ENCODE measurements around the gene CSTPP1. TPM values are rescaled to one million over a fixed set of nuclear protein-coding genes. Genes with fewer than 3 reads are reported as not detected.

The CSTPP1 gene
- total RNA-seq, 4 donors from 2014 or later, result 19.1 to 27.0 (median 21.8) TPM

DNA sequence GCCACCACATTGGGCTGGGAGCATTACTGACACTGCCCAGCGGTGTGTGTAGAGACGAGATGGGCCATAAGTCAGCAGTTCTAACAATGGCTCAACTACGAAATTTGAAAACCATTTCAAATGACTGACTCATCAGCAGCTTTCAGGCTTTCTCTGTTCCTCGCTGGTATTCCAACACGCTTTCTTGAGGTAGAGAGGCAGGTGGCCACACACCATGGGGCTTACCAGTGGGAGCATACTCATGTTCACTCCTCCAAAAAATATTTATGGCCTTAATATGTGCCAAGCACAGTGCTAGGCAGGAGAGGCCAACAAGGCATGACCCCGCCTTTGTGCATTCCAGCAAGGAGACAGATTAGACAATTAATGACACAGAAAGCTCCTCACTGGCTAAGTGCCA, 219.8 kb downstream of the CSTPP1 start:
- no peak for ATAC-seq
- Histone ChIP-seq H3K36me3 (peaks cover 0 to 43% of the 10 kb centered on the region in 2 donors), H3K4me3 (no peak overlapping the region), H3K27me3 (no peaks in the 10 kb centered on the region), H3K9me3 (no peaks in the 10 kb centered on the region), H3K27ac (no peak overlapping the region), H3K4me1 (peaks cover 0 to 19% (median 9%) of the 10 kb centered on the region in 3 donors)
- TF ChIP-seq EP300 (IDR thresholded peaks at IDR 0.05) (no peak), POLR2A (IDR thresholded peaks at IDR 0.05) (no peak), POLR2AphosphoS5 (IDR thresholded peaks at IDR 0.05) (no peak)
- TF ChIP-seq, protein P1, sequence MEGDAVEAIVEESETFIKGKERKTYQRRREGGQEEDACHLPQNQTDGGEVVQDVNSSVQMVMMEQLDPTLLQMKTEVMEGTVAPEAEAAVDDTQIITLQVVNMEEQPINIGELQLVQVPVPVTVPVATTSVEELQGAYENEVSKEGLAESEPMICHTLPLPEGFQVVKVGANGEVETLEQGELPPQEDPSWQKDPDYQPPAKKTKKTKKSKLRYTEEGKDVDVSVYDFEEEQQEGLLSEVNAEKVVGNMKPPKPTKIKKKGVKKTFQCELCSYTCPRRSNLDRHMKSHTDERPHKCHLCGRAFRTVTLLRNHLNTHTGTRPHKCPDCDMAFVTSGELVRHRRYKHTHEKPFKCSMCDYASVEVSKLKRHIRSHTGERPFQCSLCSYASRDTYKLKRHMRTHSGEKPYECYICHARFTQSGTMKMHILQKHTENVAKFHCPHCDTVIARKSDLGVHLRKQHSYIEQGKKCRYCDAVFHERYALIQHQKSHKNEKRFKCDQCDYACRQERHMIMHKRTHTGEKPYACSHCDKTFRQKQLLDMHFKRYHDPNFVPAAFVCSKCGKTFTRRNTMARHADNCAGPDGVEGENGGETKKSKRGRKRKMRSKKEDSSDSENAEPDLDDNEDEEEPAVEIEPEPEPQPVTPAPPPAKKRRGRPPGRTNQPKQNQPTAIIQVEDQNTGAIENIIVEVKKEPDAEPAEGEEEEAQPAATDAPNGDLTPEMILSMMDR (IDR thresholded peaks at IDR 0.05), result no peak
- WGBS, 2 donors (ENCODE audit: low coverage in 1 of 2), result 95% methylated on average over 3 to 4 of the region's 6 CpGs

DNA sequence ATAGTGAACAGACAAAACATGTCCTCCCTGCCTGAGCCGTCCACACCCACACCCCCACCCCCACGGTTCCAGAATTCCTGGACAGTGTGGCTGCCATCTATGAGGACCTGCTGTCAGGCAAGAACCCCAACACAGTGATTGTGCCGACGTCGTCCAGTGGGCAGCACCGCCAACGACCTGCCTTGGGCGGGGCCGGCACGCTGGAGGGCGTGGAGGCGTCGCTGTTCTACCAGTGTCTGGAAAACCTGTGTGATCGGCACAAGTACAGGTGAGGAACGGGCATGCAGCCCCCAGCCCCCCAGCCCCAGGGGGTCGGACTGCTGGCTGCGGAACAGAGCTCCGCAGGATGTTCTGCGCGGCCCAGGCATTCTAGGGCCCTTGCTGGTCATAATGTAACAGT, 220.4 kb downstream of the CSTPP1 start:
- TF ChIP-seq POLR2AphosphoS5 (IDR thresholded peaks at IDR 0.05), result no peak
- TF ChIP-seq, protein P1 (IDR thresholded peaks at IDR 0.05), result no peak
- TF ChIP-seq EP300 (IDR thresholded peaks at IDR 0.05), result no peak
- no peak for TF ChIP-seq POLR2A (IDR thresholded peaks at IDR 0.05)
- no peak overlapping the region for H3K27ac ChIP-seq
- peaks cover 0 to 25% (median 9%) of the 10 kb centered on the region in 3 donors for H3K4me1 ChIP-seq
- H3K9me3 ChIP-seq, result no peaks in the 10 kb centered on the region
- no peak overlapping the region for H3K4me3 ChIP-seq
- no peaks in the 10 kb centered on the region for H3K27me3 ChIP-seq
- no peak for ATAC-seq
- no CpG with 5 or more reads among the region's 20 CpGs for WGBS, 2 donors (ENCODE audit: low coverage in 1 of 2)
- peaks cover 0 to 43% of the 10 kb centered on the region in 2 donors for H3K36me3 ChIP-seq

DNA sequence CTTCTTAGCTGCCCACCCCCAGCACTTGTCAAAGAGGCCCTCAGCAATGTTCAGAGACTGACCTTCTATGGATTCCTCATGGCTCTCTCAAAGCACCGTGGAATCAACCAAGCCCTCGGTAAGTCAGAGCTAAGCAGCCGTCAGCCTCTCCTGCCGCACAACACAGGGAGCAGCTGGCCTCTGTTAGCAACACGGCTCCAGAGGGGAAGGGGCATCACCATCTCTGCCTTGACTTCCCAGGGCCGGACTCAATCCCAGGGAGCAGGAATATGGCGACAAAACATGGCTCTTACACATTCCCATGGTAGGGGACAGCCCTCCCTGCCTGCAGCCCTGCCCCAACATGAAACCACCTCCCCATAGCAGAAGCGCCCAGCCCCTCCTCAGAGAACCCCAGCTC, 221.2 kb downstream of the CSTPP1 start:
- Histone ChIP-seq H3K27me3 (no peaks in the 10 kb centered on the region), H3K36me3 (peaks cover 0 to 43% of the 10 kb centered on the region in 2 donors), H3K4me1 (peaks cover 0 to 29% (median 7%) of the 10 kb centered on the region in 3 donors), H3K9me3 (no peaks in the 10 kb centered on the region), H3K4me3 (no peak overlapping the region), H3K27ac (no peak overlapping the region)
- TF ChIP-seq POLR2AphosphoS5 (IDR thresholded peaks at IDR 0.05) (no peak), POLR2A (IDR thresholded peaks at IDR 0.05) (no peak), EP300 (IDR thresholded peaks at IDR 0.05) (no peak)
- TF ChIP-seq, protein P1 (IDR thresholded peaks at IDR 0.05), result no peak
- WGBS, 2 donors (ENCODE audit: low coverage in 1 of 2), result 63% methylated on average over 2 of the region's 8 CpGs; no CpG with 5 or more reads in 1 of the 2 donors
- ATAC-seq, result no peak

DNA sequence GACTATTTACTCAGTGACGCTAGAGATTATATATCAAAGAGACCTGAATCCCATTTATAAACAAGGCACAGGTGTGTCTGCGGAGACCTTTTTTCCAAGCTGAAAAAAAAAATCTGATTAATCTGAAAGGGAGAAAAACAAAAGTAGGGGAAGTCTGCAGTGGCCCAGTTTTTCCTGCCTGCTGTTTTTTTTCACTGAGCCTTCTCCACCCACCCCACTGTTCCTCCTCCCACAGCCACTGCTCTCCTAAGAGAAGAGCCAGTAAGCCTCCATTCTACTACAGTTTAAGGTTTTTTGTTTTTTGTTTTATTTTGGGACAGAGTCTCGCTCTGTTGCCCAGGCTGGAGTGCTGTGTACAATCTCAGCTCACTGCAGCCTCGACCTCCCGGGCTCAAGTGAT, 221.7 kb downstream of the CSTPP1 start:
- Histone ChIP-seq H3K27me3 (no peaks in the 10 kb centered on the region), H3K4me3 (no peak overlapping the region), H3K27ac (no peak overlapping the region), H3K36me3 (peaks cover 0 to 47% of the 10 kb centered on the region in 2 donors), H3K4me1 (peaks cover 0 to 26% (median 4%) of the 10 kb centered on the region in 3 donors), H3K9me3 (no peaks in the 10 kb centered on the region)
- ATAC-seq, result no peak
- WGBS, 2 donors (ENCODE audit: low coverage in 1 of 2), result 74% methylated on average over 4 of the region's 5 CpGs
- TF ChIP-seq EP300 (IDR thresholded peaks at IDR 0.05), result no peak
- TF ChIP-seq, protein P1 (IDR thresholded peaks at IDR 0.05), result no peak
- TF ChIP-seq POLR2AphosphoS5 (IDR thresholded peaks at IDR 0.05), result no peak
- no peak for TF ChIP-seq POLR2A (IDR thresholded peaks at IDR 0.05)

DNA sequence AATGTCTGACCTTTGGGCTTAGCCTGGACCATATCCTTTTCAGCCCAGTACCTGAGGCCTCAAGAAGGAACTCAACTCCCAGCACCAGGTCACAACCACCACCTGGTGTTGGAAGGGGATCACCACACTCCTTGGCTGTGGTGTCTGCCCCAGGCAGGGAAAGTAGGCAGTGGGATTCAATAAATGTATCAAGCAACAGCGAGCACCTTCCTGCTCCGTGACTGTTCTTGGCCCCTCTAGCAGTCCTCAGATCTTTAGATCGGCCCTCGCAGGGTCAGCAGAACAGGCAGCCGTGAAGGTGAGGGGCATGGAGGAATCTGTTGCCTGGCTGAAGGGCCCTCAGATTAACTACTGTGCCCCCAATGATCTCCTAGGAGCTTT, 224.2 kb downstream of the CSTPP1 start:
- no peak for TF ChIP-seq POLR2AphosphoS5 (IDR thresholded peaks at IDR 0.05)
- TF ChIP-seq, protein P1 (IDR thresholded peaks at IDR 0.05), result no peak
- no peak for TF ChIP-seq EP300 (IDR thresholded peaks at IDR 0.05)
- no peak for TF ChIP-seq POLR2A (IDR thresholded peaks at IDR 0.05)
- Histone ChIP-seq H3K27me3 (no peaks in the 10 kb centered on the region), H3K9me3 (no peaks in the 10 kb centered on the region), H3K4me3 (no peak overlapping the region), H3K4me1 (peaks cover 0 to 21% (median 0%) of the 10 kb centered on the region in 3 donors), H3K36me3 (peaks cover 0 to 64% of the 10 kb centered on the region in 2 donors), H3K27ac (no peak overlapping the region)
- no peak for ATAC-seq
- 60 to 80% methylated on average over 1 of the region's 5 CpGs for WGBS, 2 donors (ENCODE audit: low coverage in 1 of 2)

Data from gastroesophageal sphincter (tissue), 4 donors.